ENCODE results near the gene MRLN.
"Not testable (repeated sequence)": the region's sequence is repeated elsewhere in the genome, so short reads cannot be mapped to it uniquely, and the experiment has no call there.

MRLN gene

GRCh38 chr10:59753267-59753666 lies at the start of gene MRLN:
MRLN (minus strand) TSS chr10:59753455.
- no peak for DNase-seq

- no peak for DNase-seq
Observed at GRCh38 chr10:59801171-59801570, 47.9 kb upstream of the MRLN start.

GRCh38 chr10:59799421-59799820 lies 46.2 kb upstream of the MRLN start:
- no peak for DNase-seq

- no peak for DNase-seq
Observed at GRCh38 chr10:59793919-59794318, 40.7 kb upstream of the MRLN start.

GRCh38 chr10:59792812-59793211 lies 39.6 kb upstream of the MRLN start:
- DNase-seq: no peak

GRCh38 chr10:59791601-59792000 lies 38.3 kb upstream of the MRLN start:
- no peak for DNase-seq

- not testable (repeated sequence) for DNase-seq
Observed at GRCh38 chr10:59790080-59790479, 36.8 kb upstream of the MRLN start.

- DNase-seq: not testable (repeated sequence)
Observed at GRCh38 chr10:59788914-59789313, 35.7 kb upstream of the MRLN start.

- DNase-seq: not testable (repeated sequence)
Observed at GRCh38 chr10:59787032-59787431, 33.8 kb upstream of the MRLN start.

GRCh38 chr10:59785476-59785875 lies 32.2 kb upstream of the MRLN start:
- not testable (repeated sequence) for DNase-seq

- DNase-seq: no peak
Observed at GRCh38 chr10:59781511-59781910, 28.3 kb upstream of the MRLN start.

GRCh38 chr10:59779756-59780533 lies 26.7 kb upstream of the MRLN start:
- no peak for DNase-seq

GRCh38 chr10:59774451-59774850 lies 21.2 kb upstream of the MRLN start:
- DNase-seq: no peak

GRCh38 chr10:59773088-59773487 lies 19.8 kb upstream of the MRLN start:
- no peak for DNase-seq

GRCh38 chr10:59771162-59771807 lies 18.0 kb upstream of the MRLN start:
- DNase-seq: no peak

GRCh38 chr10:59770689-59771088 lies 17.4 kb upstream of the MRLN start:
- no peak for DNase-seq

- no peak for DNase-seq
Observed at GRCh38 chr10:59762505-59762904, 9.2 kb upstream of the MRLN start.

- no peak for DNase-seq
Observed at GRCh38 chr10:59757966-59758365, 4.7 kb upstream of the MRLN start.

GRCh38 chr10:59754951-59755350 lies 1.7 kb upstream of the MRLN start:
- DNase-seq: no peak

- DNase-seq: no peak
Observed at GRCh38 chr10:59752278-59752940, 846 bp downstream of the MRLN start.

GRCh38 chr10:59750155-59750945 lies 2.9 kb downstream of the MRLN start:
- DNase-seq: no peak

- no peak for DNase-seq
Observed at GRCh38 chr10:59748834-59749233, 4.4 kb downstream of the MRLN start.

- DNase-seq: no peak
Observed at GRCh38 chr10:59745163-59745650, 8.0 kb downstream of the MRLN start.
